ENCODE measurements around the gene ZKSCAN2. TPM values are rescaled to one million over a fixed set of nuclear protein-coding genes. Genes with fewer than 3 reads are reported as not detected.

The ZKSCAN2 gene
- total and polyA plus RNA-seq, 2 of the 8 experiments (the other 6 are each of a cell fraction or from before 2014, with no cell fraction given), result 2.2 to 11.6 TPM

- CTCF ChIA-PET (ENCODE audit: partially characterized antibody), result interaction anchor here (1.0 kb wide), 1 partner anchor 33 kb away, joined by 3 read pairs; no protein-coding TSS in a partner anchor
- no peak for TF ChIP-seq CHD2 (IDR thresholded peaks at IDR 0.05; ENCODE audit: low read length)
- TF ChIP-seq SP2 (IDR thresholded peaks at IDR 0.05; ENCODE audit: low read length), result no peak
- no peak for TF ChIP-seq ZNF274 (IDR thresholded peaks at IDR 0.05; ENCODE audit: borderline replicate concordance, extremely low read depth, low read length)
- no peak for TF ChIP-seq HDAC6 (IDR thresholded peaks at IDR 0.05; ENCODE audit: low read depth, low read length)
- no peak for TF ChIP-seq EZH2 (IDR thresholded peaks at IDR 0.05; ENCODE audit: low read depth, low read length, severe bottlenecking)
- no peak for TF ChIP-seq RNF2 (IDR thresholded peaks at IDR 0.05; ENCODE audit: borderline replicate concordance, low read depth, low read length, missing control alignments, poor library complexity, severe bottlenecking)
- TF ChIP-seq JUN (IDR thresholded peaks at IDR 0.05; ENCODE audit: low read depth, low read length), result no peak
- TF ChIP-seq TEAD4 (IDR thresholded peaks at IDR 0.05; ENCODE audit: low read depth, low read length), result no peak
- no peak for TF ChIP-seq CTBP2 (IDR thresholded peaks at IDR 0.05; ENCODE audit: borderline replicate concordance, insufficient read depth, insufficient read length, low read length)
- TF ChIP-seq PHF8 (conservative IDR thresholded peaks at IDR 0.05; ENCODE audit: low read depth, low read length), result no peak
- no peak for TF ChIP-seq E2F6 (IDR thresholded peaks at IDR 0.05)
- no peak for TF ChIP-seq EP300 (IDR thresholded peaks at IDR 0.05; ENCODE audit: borderline replicate concordance in 1 of 2, low read depth in 2 of 2, low read length in 2 of 2)
- no peak for TF ChIP-seq POLR2A (IDR thresholded peaks at IDR 0.05; ENCODE audit: control extremely low read depth in 1 of 2, low read depth in 2 of 2, low read length in 2 of 2)
Measured at GRCh38 chr16:25192096-25192495, 65.5 kb downstream of the ZKSCAN2 start.

More at GRCh38 chr16:25192096-25192495, 65.5 kb downstream of the ZKSCAN2 start:
- H2AFZ ChIP-seq (ENCODE audit: low read length), result no peak overlapping the region
- H3K79me2 ChIP-seq (ENCODE audit: control insufficient read depth in 1 of 2, insufficient read depth in 2 of 2, low read length in 2 of 2), result no peaks in the 10 kb centered on the region
- 96% methylated on average over 6 of the region's 6 CpGs; no CpG with 5 or more reads in 1 of the 2 experiments for WGBS, 2 experiments (ENCODE audit: extremely low coverage in 1 of 2, insufficient coverage in 1 of 2, insufficient read length in 1 of 2, insufficient replicate concordance in 2 of 2, low coverage in 1 of 2, low lambda C conversion rate in 2 of 2, missing lambda C conversion rate in 1 of 2)
- H3K9ac ChIP-seq (replicated peaks in 1 of 4; ENCODE audit: extremely low read depth in 1 of 4, low read depth in 3 of 4, low read length in 3 of 4), result no peak overlapping the region
- no peak overlapping the region for H2AK5ac ChIP-seq (ENCODE audit: low read depth, low read length)
- POLR2A ChIA-PET (ENCODE audit: partially characterized antibody), result no interaction called here
- no peak overlapping the region for H3K18ac ChIP-seq (ENCODE audit: extremely low read depth, low read length)
- H3K4me2 ChIP-seq (ENCODE audit: insufficient read depth in 1 of 2, low read depth in 2 of 2, low read length in 2 of 2), result no peak overlapping the region
- no peak overlapping the region for H2BK15ac ChIP-seq (ENCODE audit: low read length)
- no peak overlapping the region for H3K27ac ChIP-seq (ENCODE audit: low read depth, low read length)
- no peak overlapping the region for H3K23ac ChIP-seq (ENCODE audit: insufficient read length)
- no peaks in the 10 kb centered on the region for H3K9me3 ChIP-seq (ENCODE audit: insufficient read depth in 2 of 2, low read depth in 1 of 2, low read length in 1 of 2)
- no peak overlapping the region for H3K4me3 ChIP-seq (ENCODE audit: extremely low read depth in 1 of 4, insufficient read depth in 2 of 4, low read depth in 3 of 4, low read length in 4 of 4)
- no peak overlapping the region for H3K56ac ChIP-seq (replicated peaks; ENCODE audit: insufficient read length, low read depth, low read length)
- no peak overlapping the region for H2BK20ac ChIP-seq (ENCODE audit: low read length)
- H3K79me1 ChIP-seq (ENCODE audit: low read depth, low read length), result no peaks in the 10 kb centered on the region
- H3K27me3 ChIP-seq (replicated peaks in 1 of 4; ENCODE audit: control insufficient read depth in 3 of 4, extremely low read depth in 1 of 4, insufficient read depth in 3 of 4, low read length in 3 of 4), result no peaks in the 10 kb centered on the region
- no peaks in the 10 kb centered on the region for H4K20me1 ChIP-seq (replicated peaks in 1 of 2; ENCODE audit: control insufficient read depth in 1 of 2, insufficient read depth in 2 of 2, low read length in 2 of 2)
- H3K14ac ChIP-seq (ENCODE audit: insufficient read length), result no peak overlapping the region
- FAIRE-seq (no peak), DNase-seq (ENCODE audit: low read depth in 1 of 2, low spot score in 2 of 2) (no peak)
- H3K4me1 ChIP-seq (replicated peaks in 1 of 4; ENCODE audit: control insufficient read depth in 3 of 4, insufficient read depth in 4 of 4, low read length in 3 of 4), result no peaks in the 10 kb centered on the region
- H2BK120ac ChIP-seq (replicated peaks; ENCODE audit: low read depth, low read length), result no peak overlapping the region
- no peaks in the 10 kb centered on the region for H3K23me2 ChIP-seq (ENCODE audit: low read depth, low read length)
- no peak overlapping the region for H3K4ac ChIP-seq (replicated peaks; ENCODE audit: insufficient read length, low read depth, low read length)
- no peak overlapping the region for H2BK12ac ChIP-seq (ENCODE audit: low read depth, low read length)
- H4K91ac ChIP-seq (replicated peaks; ENCODE audit: insufficient read length, low read length), result no peak overlapping the region
- no peak overlapping the region for H2BK5ac ChIP-seq (ENCODE audit: low read depth, low read length)
- H4K5ac ChIP-seq (ENCODE audit: insufficient read length, low read depth, low read length), result no peak overlapping the region
- no peak overlapping the region for H4K8ac ChIP-seq (ENCODE audit: extremely low read depth, insufficient read depth, low read length)
- no peaks in the 10 kb centered on the region for H3K36me3 ChIP-seq (ENCODE audit: control insufficient read depth in 2 of 4, insufficient read depth in 4 of 4, low read length in 3 of 4)

Measured in H1 (cell line).